Measurements from ENCODE around the gene AUTS2.
A peak's percentile ranks its signal among the peaks of the same experiment; 100 is the strongest.

AUTS2 gene

DNA sequence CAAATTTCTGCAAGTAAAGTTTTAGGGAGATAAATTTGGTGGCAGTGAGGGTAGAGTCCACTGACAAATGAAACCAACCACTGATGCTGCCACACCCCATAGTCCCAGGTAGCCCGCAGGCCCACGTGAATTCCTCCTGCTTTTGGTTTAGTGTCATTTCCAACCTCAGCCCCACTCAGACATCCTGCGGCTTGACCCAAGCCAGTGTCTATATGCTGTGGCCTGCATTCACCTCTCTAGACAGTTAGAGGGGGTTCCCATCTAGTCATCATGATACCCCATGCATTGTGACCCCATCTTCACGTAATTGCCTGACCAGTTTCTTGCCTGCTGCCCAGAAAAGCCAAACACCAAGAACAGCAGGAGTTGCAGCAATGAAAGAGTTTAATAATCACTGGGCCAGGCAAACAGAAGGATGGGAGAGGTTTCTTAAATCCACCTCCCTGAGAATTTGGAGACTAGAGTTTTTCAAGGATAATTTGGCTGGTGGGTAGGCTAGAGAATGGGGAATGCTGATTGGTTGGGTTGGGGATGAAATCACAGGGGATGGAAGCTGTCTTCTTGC, 1201.6 kb downstream of the AUTS2 start:
- H3F3A ChIP-seq (ENCODE audit: insufficient read depth, low read length), result no peaks in the 10 kb centered on the region
- TF ChIP-seq CTCF (IDR thresholded peaks at IDR 0.05; ENCODE audit: low read length) (no peak), EZH2 (IDR thresholded peaks at IDR 0.05; ENCODE audit: borderline replicate concordance, low read length) (no peak)
- peaks cover 22% of the 10 kb centered on the region for H3K9me3 ChIP-seq (ENCODE audit: low read length)
- no peak overlapping the region for H3K4me3 ChIP-seq (ENCODE audit: low read depth, low read length, poor library complexity, severe bottlenecking)
- H3K4me1 ChIP-seq (ENCODE audit: insufficient read depth, low read length, severe bottlenecking), result peaks cover 8% of the 10 kb centered on the region
- H3K27ac ChIP-seq (ENCODE audit: low read depth, low read length, poor library complexity, severe bottlenecking), result no peak overlapping the region
- no peaks in the 10 kb centered on the region for H4K20me1 ChIP-seq (ENCODE audit: insufficient read depth, low read length)
- no peaks in the 10 kb centered on the region for H3K9me2 ChIP-seq (ENCODE audit: low read depth, low read length)
- H3K36me3 ChIP-seq (ENCODE audit: insufficient read depth, low read length), result no peaks in the 10 kb centered on the region; the same call in 1 of the 2 replicates
- no peak overlapping the region for H3K4me2 ChIP-seq (ENCODE audit: low read length)
- H3K9ac ChIP-seq (ENCODE audit: low read length), result no peak overlapping the region
- H3K27me3 ChIP-seq (ENCODE audit: insufficient read depth, low read length), result no peaks in the 10 kb centered on the region; the same call in 1 of the 2 replicates
- H3K79me2 ChIP-seq (ENCODE audit: insufficient read depth, low read length), result no peaks in the 10 kb centered on the region
- H2AFZ ChIP-seq (ENCODE audit: low read length), result no peak overlapping the region

- Histone ChIP-seq H3K27me3 (ENCODE audit: insufficient read depth, low read length) (no peaks in the 10 kb centered on the region; the same call in 1 of the 2 replicates), H3K36me3 (ENCODE audit: insufficient read depth, low read length) (no peaks in the 10 kb centered on the region; the same call in 1 of the 2 replicates), H3K4me3 (ENCODE audit: low read depth, low read length, poor library complexity, severe bottlenecking) (peak overlapping the region; percentile 1), H3K9me2 (ENCODE audit: low read depth, low read length) (no peaks in the 10 kb centered on the region), H4K20me1 (ENCODE audit: insufficient read depth, low read length) (no peaks in the 10 kb centered on the region), H3K4me2 (ENCODE audit: low read length) (peak overlapping the region; percentile 38), H3K9ac (ENCODE audit: low read length) (no peak overlapping the region), H2AFZ (ENCODE audit: low read length) (no peak overlapping the region), H3K9me3 (ENCODE audit: low read length) (peaks cover 9% of the 10 kb centered on the region), H3K27ac (ENCODE audit: low read depth, low read length, poor library complexity, severe bottlenecking) (peak overlapping the region; percentile 34), H3K4me1 (ENCODE audit: insufficient read depth, low read length, severe bottlenecking) (peaks cover 30% of the 10 kb centered on the region), H3K79me2 (ENCODE audit: insufficient read depth, low read length) (no peaks in the 10 kb centered on the region), H3F3A (ENCODE audit: insufficient read depth, low read length) (no peaks in the 10 kb centered on the region)
- TF ChIP-seq EZH2 (IDR thresholded peaks at IDR 0.05; ENCODE audit: borderline replicate concordance, low read length) (no peak), CTCF (IDR thresholded peaks at IDR 0.05; ENCODE audit: low read length) (no peak)
Observed at GRCh38 chr7:70805360-70805759, 1207.1 kb downstream of the AUTS2 start.

- Histone ChIP-seq H3K9ac (ENCODE audit: low read length) (no peak overlapping the region), H3K27ac (ENCODE audit: low read depth, low read length, poor library complexity, severe bottlenecking) (no peak overlapping the region), H2AFZ (ENCODE audit: low read length) (no peak overlapping the region), H3K36me3 (ENCODE audit: insufficient read depth, low read length) (no peaks in the 10 kb centered on the region; the same call in 1 of the 2 replicates), H3F3A (ENCODE audit: insufficient read depth, low read length) (no peaks in the 10 kb centered on the region), H3K4me1 (ENCODE audit: insufficient read depth, low read length, severe bottlenecking) (peaks cover 30% of the 10 kb centered on the region), H3K9me3 (ENCODE audit: low read length) (0 out of 2 replicates have a peak, but pooled peaks cover 6% of the 10 kb centered on the region), H3K79me2 (ENCODE audit: insufficient read depth, low read length) (no peaks in the 10 kb centered on the region), H3K9me2 (ENCODE audit: low read depth, low read length) (no peaks in the 10 kb centered on the region), H4K20me1 (ENCODE audit: insufficient read depth, low read length) (no peaks in the 10 kb centered on the region), H3K4me3 (ENCODE audit: low read depth, low read length, poor library complexity, severe bottlenecking) (no peak overlapping the region), H3K4me2 (ENCODE audit: low read length) (no peak overlapping the region), H3K27me3 (ENCODE audit: insufficient read depth, low read length) (no peaks in the 10 kb centered on the region; the same call in 1 of the 2 replicates)
- TF ChIP-seq CTCF (IDR thresholded peaks at IDR 0.05; ENCODE audit: low read length), result peak; percentile 50
- no peak for TF ChIP-seq EZH2 (IDR thresholded peaks at IDR 0.05; ENCODE audit: borderline replicate concordance, low read length)
Observed at GRCh38 chr7:70807650-70808049, 1209.4 kb downstream of the AUTS2 start.

Data from OCI-LY1 (cell line).